ENCODE measurements around the gene CLECL1.

- TF ChIP-seq CTCF (IDR thresholded peaks at IDR 0.05 in 4 of 5, conservative IDR thresholded peaks at IDR 0.05 in 1 of 5) (no peak), POLR2A (IDR thresholded peaks at IDR 0.05) (no peak)
Measured at GRCh38 chr12:9760699-9761418, 28.0 kb upstream of the CLECL1 start, which contains the start of gene CD69.
